ENCODE data around the gene STAG3.
"Not testable (repeated sequence)": the region's sequence is repeated elsewhere in the genome, so short reads cannot be mapped to it uniquely, and the experiment has no call there.

STAG3 gene

GRCh38 chr7:100192281-100192862, 14.7 kb downstream of the STAG3 start:
- not testable (repeated sequence) for H4K12ac ChIP-seq (ENCODE audit: low read depth, low read length); H2BK5ac ChIP-seq (ENCODE audit: low read depth, low read length, poor library complexity); H2AFZ ChIP-seq (ENCODE audit: insufficient read depth, low read length, poor library complexity); H3K23ac ChIP-seq (ENCODE audit: low read length); H3K9ac ChIP-seq (ENCODE audit: low read length); H3K4me3 ChIP-seq (ENCODE audit: low read depth, low read length); H4K91ac ChIP-seq (ENCODE audit: low read depth, low read length); H3K27ac ChIP-seq (ENCODE audit: low read depth, low read length); DNase-seq; H3K18ac ChIP-seq (ENCODE audit: low read length); H3K27me3 ChIP-seq (ENCODE audit: insufficient read depth, low read length); H4K8ac ChIP-seq (ENCODE audit: low read depth, low read length); H2BK120ac ChIP-seq (ENCODE audit: insufficient read depth, low read length, poor library complexity); H3K79me2 ChIP-seq (ENCODE audit: control insufficient read depth, insufficient read depth, low read length, poor library complexity); H2BK12ac ChIP-seq (ENCODE audit: low read length); H2AK5ac ChIP-seq (ENCODE audit: low read length); H3K9me3 ChIP-seq (ENCODE audit: insufficient read depth, low read depth, low read length); H3K14ac ChIP-seq (ENCODE audit: low read length); H3K4ac ChIP-seq (ENCODE audit: low read depth, low read length); H3K79me1 ChIP-seq (ENCODE audit: low read length); H3K4me1 ChIP-seq (ENCODE audit: control insufficient read depth in 1 of 2, insufficient read depth in 2 of 2, low read length in 2 of 2); H3K4me2 ChIP-seq (ENCODE audit: low read length); H3K36me3 ChIP-seq (ENCODE audit: control insufficient read depth in 1 of 2, insufficient read depth in 2 of 2, low read length in 2 of 2)
- no CpG with 5 or more reads among the region's 6 CpGs for WGBS (ENCODE audit: extremely low coverage, insufficient coverage, insufficient read length)

DNA sequence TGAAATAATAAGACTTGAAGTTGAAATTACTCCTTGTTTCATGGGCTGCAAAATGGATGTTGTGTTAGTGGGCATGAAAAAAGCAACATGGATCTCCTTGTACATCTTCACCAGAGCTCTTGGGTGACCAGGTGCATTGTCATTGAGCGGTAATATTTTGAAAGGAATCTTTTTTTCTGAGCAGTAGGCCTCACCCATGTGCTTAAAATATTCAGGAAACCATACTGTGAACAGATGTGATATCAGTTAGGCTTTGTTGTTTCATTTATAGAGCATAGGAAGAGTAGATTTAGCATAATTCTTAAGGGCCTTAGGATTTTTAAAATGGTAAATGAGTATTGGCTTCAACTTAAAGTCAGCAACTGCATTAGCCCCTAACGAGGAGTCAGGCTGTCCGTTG, 15.3 kb downstream of the STAG3 start:
- Histone ChIP-seq H3K23ac (ENCODE audit: low read length) (no peak overlapping the region), H3K79me2 (ENCODE audit: control insufficient read depth, insufficient read depth, low read length, poor library complexity) (no peaks in the 10 kb centered on the region)
- WGBS (ENCODE audit: extremely low coverage, insufficient coverage, insufficient read length), result no CpG with 5 or more reads among the region's 3 CpGs

GRCh38 chr7:100195222-100195621, 17.5 kb downstream of the STAG3 start:
- H2BK12ac ChIP-seq (ENCODE audit: low read length), result no peak overlapping the region
- H3K23ac ChIP-seq (ENCODE audit: low read length), result no peak overlapping the region

More for the DNA sequence above, 15.3 kb downstream of the STAG3 start:
- Histone ChIP-seq H2BK12ac (ENCODE audit: low read length) (no peak overlapping the region), H3K79me1 (ENCODE audit: low read length) (no peaks in the 10 kb centered on the region), H2AK5ac (ENCODE audit: low read length) (no peak overlapping the region), H2BK5ac (ENCODE audit: low read depth, low read length, poor library complexity) (no peak overlapping the region), H4K91ac (ENCODE audit: low read depth, low read length) (no peak overlapping the region), H3K36me3 (ENCODE audit: control insufficient read depth in 1 of 2, insufficient read depth in 2 of 2, low read length in 2 of 2) (no peaks in the 10 kb centered on the region), H2BK120ac (ENCODE audit: insufficient read depth, low read length, poor library complexity) (no peak overlapping the region), H3K9me3 (ENCODE audit: insufficient read depth, low read depth, low read length) (no peaks in the 10 kb centered on the region), H3K4me3 (ENCODE audit: low read depth, low read length) (no peak overlapping the region), H3K4ac (ENCODE audit: low read depth, low read length) (no peak overlapping the region), H3K4me2 (ENCODE audit: low read length) (no peak overlapping the region), H3K4me1 (ENCODE audit: control insufficient read depth in 1 of 2, insufficient read depth in 2 of 2, low read length in 2 of 2) (no peaks in the 10 kb centered on the region), H3K27ac (ENCODE audit: low read depth, low read length) (no peak overlapping the region), H2AFZ (ENCODE audit: insufficient read depth, low read length, poor library complexity) (no peak overlapping the region), H3K27me3 (ENCODE audit: insufficient read depth, low read length) (no peaks in the 10 kb centered on the region), H4K8ac (ENCODE audit: low read depth, low read length) (no peak overlapping the region), H3K14ac (ENCODE audit: low read length) (no peak overlapping the region), H3K9ac (ENCODE audit: low read length) (no peak overlapping the region), H3K18ac (ENCODE audit: low read length) (no peak overlapping the region), H4K12ac (ENCODE audit: low read depth, low read length) (no peak overlapping the region)
- no peak for DNase-seq

GRCh38 chr7:100195901-100196322, 18.2 kb downstream of the STAG3 start:
- not testable (repeated sequence) for H4K12ac ChIP-seq (ENCODE audit: low read depth, low read length); H3K9ac ChIP-seq (ENCODE audit: low read length); H4K91ac ChIP-seq (ENCODE audit: low read depth, low read length); H3K14ac ChIP-seq (ENCODE audit: low read length); H3K23ac ChIP-seq (ENCODE audit: low read length); H2BK5ac ChIP-seq (ENCODE audit: low read depth, low read length, poor library complexity); H2BK120ac ChIP-seq (ENCODE audit: insufficient read depth, low read length, poor library complexity); H3K27me3 ChIP-seq (ENCODE audit: insufficient read depth, low read length); H4K8ac ChIP-seq (ENCODE audit: low read depth, low read length); H2AFZ ChIP-seq (ENCODE audit: insufficient read depth, low read length, poor library complexity); H3K79me2 ChIP-seq (ENCODE audit: control insufficient read depth, insufficient read depth, low read length, poor library complexity); H3K79me1 ChIP-seq (ENCODE audit: low read length); H3K27ac ChIP-seq (ENCODE audit: low read depth, low read length); H3K36me3 ChIP-seq (ENCODE audit: control insufficient read depth in 1 of 2, insufficient read depth in 2 of 2, low read length in 2 of 2); H2AK5ac ChIP-seq (ENCODE audit: low read length); H3K4me1 ChIP-seq (ENCODE audit: control insufficient read depth in 1 of 2, insufficient read depth in 2 of 2, low read length in 2 of 2); H3K18ac ChIP-seq (ENCODE audit: low read length); H3K4ac ChIP-seq (ENCODE audit: low read depth, low read length); H2BK12ac ChIP-seq (ENCODE audit: low read length); H3K9me3 ChIP-seq (ENCODE audit: insufficient read depth, low read depth, low read length); H3K4me2 ChIP-seq (ENCODE audit: low read length); H3K4me3 ChIP-seq (ENCODE audit: low read depth, low read length); DNase-seq
- WGBS (ENCODE audit: extremely low coverage, insufficient coverage, insufficient read length), result no CpG with 5 or more reads among the region's 6 CpGs

More at GRCh38 chr7:100195222-100195621, 17.5 kb downstream of the STAG3 start:
- H3K9me3 ChIP-seq (ENCODE audit: insufficient read depth, low read depth, low read length), result no peaks in the 10 kb centered on the region
- no peaks in the 10 kb centered on the region for H3K27me3 ChIP-seq (ENCODE audit: insufficient read depth, low read length)
- no peak overlapping the region for H4K91ac ChIP-seq (ENCODE audit: low read depth, low read length)
- no peak overlapping the region for H3K18ac ChIP-seq (ENCODE audit: low read length)
- H3K4me2 ChIP-seq (ENCODE audit: low read length), result no peak overlapping the region
- no peak overlapping the region for H2AFZ ChIP-seq (ENCODE audit: insufficient read depth, low read length, poor library complexity)
- no CpG with 5 or more reads among the region's 2 CpGs for WGBS (ENCODE audit: extremely low coverage, insufficient coverage, insufficient read length)
- no peaks in the 10 kb centered on the region for H3K4me1 ChIP-seq (ENCODE audit: control insufficient read depth in 1 of 2, insufficient read depth in 2 of 2, low read length in 2 of 2)
- H3K9ac ChIP-seq (ENCODE audit: low read length), result no peak overlapping the region
- no peaks in the 10 kb centered on the region for H3K36me3 ChIP-seq (ENCODE audit: control insufficient read depth in 1 of 2, insufficient read depth in 2 of 2, low read length in 2 of 2)
- H3K4ac ChIP-seq (ENCODE audit: low read depth, low read length), result no peak overlapping the region
- H4K12ac ChIP-seq (ENCODE audit: low read depth, low read length), result no peak overlapping the region
- H3K79me2 ChIP-seq (ENCODE audit: control insufficient read depth, insufficient read depth, low read length, poor library complexity), result no peaks in the 10 kb centered on the region
- DNase-seq, result no peak
- H3K4me3 ChIP-seq (ENCODE audit: low read depth, low read length), result no peak overlapping the region
- H3K27ac ChIP-seq (ENCODE audit: low read depth, low read length), result no peak overlapping the region
- no peak overlapping the region for H4K8ac ChIP-seq (ENCODE audit: low read depth, low read length)
- no peaks in the 10 kb centered on the region for H3K79me1 ChIP-seq (ENCODE audit: low read length)
- H3K14ac ChIP-seq (ENCODE audit: low read length), result no peak overlapping the region
- H2BK120ac ChIP-seq (ENCODE audit: insufficient read depth, low read length, poor library complexity), result no peak overlapping the region
- no peak overlapping the region for H2AK5ac ChIP-seq (ENCODE audit: low read length)
- H2BK5ac ChIP-seq (ENCODE audit: low read depth, low read length, poor library complexity), result no peak overlapping the region

All from trophoblast cell (in vitro differentiated cells and primary cell).